ENCODE results near the gene QPCTL. TPM values are rescaled to one million over a fixed set of nuclear protein-coding genes. Genes with fewer than 3 reads are reported as not detected.

The QPCTL gene
- total and polyA plus RNA-seq, 9 of the 15 experiments (the other 6 are each of a cell fraction or from before 2014, with no cell fraction given) = 0.99 to 31.3 (median 12.7) TPM

DNA sequence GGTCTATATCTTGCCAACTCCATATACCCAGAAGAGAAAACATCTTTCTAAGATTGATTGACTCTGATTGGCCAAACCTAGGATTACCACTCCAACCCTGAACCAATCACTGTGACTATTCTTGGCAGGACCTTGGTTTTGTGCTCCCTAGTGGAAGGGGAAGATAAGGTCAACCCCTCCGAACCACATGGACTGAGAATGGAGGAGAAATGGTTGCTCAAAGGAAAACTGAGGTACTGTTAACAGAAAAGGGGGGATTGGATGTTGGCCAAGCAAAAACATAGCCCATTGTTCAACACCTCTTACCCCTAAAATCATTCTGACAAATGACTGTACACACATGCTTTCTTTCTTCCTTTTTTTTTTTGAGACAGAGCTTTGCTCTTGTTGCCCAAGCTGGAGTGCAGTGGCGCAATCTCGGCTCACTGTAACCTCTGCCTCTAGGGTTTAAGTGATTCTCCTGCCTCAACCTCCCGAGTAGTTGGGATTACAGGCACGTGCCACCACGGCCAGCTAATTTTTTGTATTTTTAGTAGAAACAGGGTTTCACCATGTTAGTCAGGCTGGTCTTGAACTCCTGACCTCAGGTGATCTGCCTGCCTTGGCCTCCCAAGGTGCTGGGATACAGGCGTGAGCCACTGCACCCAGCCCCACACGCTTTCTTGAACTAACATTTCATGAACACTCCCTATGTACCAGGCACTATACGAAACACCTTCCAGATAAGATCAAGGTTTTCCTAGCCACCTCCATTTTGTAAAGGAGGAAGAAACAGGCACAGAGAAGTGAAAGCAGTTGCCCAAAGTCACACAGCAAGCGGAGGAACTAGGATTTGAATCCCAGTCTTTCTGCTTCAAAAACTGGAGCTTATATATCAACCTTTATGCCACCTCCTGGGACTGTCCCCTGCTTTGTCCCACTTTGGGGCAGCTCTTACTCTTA is 47.3 kb downstream of the QPCTL start (continued):
- TF ChIP-seq, protein P1, sequence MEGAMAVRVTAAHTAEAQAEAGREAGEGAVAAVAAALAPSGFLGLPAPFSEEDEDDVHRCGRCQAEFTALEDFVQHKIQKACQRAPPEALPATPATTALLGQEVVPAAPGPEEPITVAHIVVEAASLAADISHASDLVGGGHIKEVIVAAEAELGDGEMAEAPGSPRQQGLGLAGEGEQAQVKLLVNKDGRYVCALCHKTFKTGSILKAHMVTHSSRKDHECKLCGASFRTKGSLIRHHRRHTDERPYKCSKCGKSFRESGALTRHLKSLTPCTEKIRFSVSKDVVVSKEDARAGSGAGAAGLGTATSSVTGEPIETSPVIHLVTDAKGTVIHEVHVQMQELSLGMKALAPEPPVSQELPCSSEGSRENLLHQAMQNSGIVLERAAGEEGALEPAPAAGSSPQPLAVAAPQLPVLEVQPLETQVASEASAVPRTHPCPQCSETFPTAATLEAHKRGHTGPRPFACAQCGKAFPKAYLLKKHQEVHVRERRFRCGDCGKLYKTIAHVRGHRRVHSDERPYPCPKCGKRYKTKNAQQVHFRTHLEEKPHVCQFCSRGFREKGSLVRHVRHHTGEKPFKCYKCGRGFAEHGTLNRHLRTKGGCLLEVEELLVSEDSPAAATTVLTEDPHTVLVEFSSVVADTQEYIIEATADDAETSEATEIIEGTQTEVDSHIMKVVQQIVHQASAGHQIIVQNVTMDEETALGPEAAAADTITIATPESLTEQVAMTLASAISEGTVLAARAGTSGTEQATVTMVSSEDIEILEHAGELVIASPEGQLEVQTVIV (CRISPR knock-in tag; IDR thresholded peaks at IDR 0.05; ENCODE audit: borderline replicate concordance) = no peak
- TF ChIP-seq NFYB (IDR thresholded peaks at IDR 0.05; ENCODE audit: extremely low read depth, insufficient read length) (peak; percentile 50), NCOA4 (IDR thresholded peaks at IDR 0.05; ENCODE audit: partially characterized antibody) (no peak), JUND (IDR thresholded peaks at IDR 0.05; ENCODE audit: borderline replicate concordance, low read depth, low read length) (peak; percentile 29; the same call in 1 of the 2 replicates), JUND (tag; IDR thresholded peaks at IDR 0.05; ENCODE audit: borderline replicate concordance, low read depth, low read length) (no peak; the same call in 1 of the 3 replicates), POLR2B (IDR thresholded peaks at IDR 0.05; ENCODE audit: low read depth, partially characterized antibody) (peak; percentile 77), ZNF41 (CRISPR knock-in tag; conservative IDR thresholded peaks at IDR 0.05) (no peak), ATF7 (IDR thresholded peaks at IDR 0.05) (peak; percentile 45; the same call in 1 of the 2 replicates), TBP (optimal IDR thresholded peaks at IDR 0.05; ENCODE audit: low read depth, low read length) (peak; percentile 79), BHLHE40 (IDR thresholded peaks at IDR 0.05; ENCODE audit: low read length) (peak; percentile 29), ELF1 (tag; IDR thresholded peaks at IDR 0.05) (peak; percentile 52; the same call in 1 of the 2 replicates), ZNF253 (CRISPR knock-in tag; conservative IDR thresholded peaks at IDR 0.05) (no peak), PTRF (tag; IDR thresholded peaks at IDR 0.05) (peak; percentile 22; the same call in 1 of the 2 replicates), ZFP30 (CRISPR knock-in tag; IDR thresholded peaks at IDR 0.05; ENCODE audit: borderline replicate concordance) (no peak), GATAD2B (IDR thresholded peaks at IDR 0.05; ENCODE audit: borderline replicate concordance) (no peak), ARHGAP35 (IDR thresholded peaks at IDR 0.05; ENCODE audit: partially characterized antibody) (no peak), TEAD2 (tag; IDR thresholded peaks at IDR 0.05) (no peak), SMAD4 (CRISPR knock-in tag; conservative IDR thresholded peaks at IDR 0.05) (0 out of 2 replicates have a peak, but pooled peaks have one; percentile 48), KDM1A (IDR thresholded peaks at IDR 0.05) (peak; percentile 66 to 83), ASH1L (IDR thresholded peaks at IDR 0.05; ENCODE audit: borderline replicate concordance, low read depth, partially characterized antibody) (peak; percentile 83), FOS (IDR thresholded peaks at IDR 0.05; ENCODE audit: extremely low read depth, insufficient read length) (peak; percentile 77)
- TF ChIP-seq, protein P2, sequence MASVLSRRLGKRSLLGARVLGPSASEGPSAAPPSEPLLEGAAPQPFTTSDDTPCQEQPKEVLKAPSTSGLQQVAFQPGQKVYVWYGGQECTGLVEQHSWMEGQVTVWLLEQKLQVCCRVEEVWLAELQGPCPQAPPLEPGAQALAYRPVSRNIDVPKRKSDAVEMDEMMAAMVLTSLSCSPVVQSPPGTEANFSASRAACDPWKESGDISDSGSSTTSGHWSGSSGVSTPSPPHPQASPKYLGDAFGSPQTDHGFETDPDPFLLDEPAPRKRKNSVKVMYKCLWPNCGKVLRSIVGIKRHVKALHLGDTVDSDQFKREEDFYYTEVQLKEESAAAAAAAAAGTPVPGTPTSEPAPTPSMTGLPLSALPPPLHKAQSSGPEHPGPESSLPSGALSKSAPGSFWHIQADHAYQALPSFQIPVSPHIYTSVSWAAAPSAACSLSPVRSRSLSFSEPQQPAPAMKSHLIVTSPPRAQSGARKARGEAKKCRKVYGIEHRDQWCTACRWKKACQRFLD (CRISPR knock-in tag; IDR thresholded peaks at IDR 0.05) = no peak; the same call in 1 of the 2 replicates
- TF ChIP-seq, protein P3, sequence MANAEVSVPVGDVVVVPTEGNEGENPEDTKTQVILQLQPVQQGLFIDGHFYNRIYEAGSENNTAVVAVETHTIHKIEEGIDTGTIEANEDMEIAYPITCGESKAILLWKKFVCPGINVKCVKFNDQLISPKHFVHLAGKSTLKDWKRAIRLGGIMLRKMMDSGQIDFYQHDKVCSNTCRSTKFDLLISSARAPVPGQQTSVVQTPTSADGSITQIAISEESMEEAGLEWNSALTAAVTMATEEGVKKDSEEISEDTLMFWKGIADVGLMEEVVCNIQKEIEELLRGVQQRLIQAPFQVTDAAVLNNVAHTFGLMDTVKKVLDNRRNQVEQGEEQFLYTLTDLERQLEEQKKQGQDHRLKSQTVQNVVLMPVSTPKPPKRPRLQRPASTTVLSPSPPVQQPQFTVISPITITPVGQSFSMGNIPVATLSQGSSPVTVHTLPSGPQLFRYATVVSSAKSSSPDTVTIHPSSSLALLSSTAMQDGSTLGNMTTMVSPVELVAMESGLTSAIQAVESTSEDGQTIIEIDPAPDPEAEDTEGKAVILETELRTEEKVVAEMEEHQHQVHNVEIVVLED (CRISPR knock-in tag; IDR thresholded peaks at IDR 0.05) = no peak

Measured in K562 (cell line).